ENCODE measurements around the gene ADCY6. TPM values are rescaled to one million over a fixed set of nuclear protein-coding genes. Genes with fewer than 3 reads are reported as not detected.
"Not testable (repeated sequence)": the region's sequence is repeated elsewhere in the genome, so short reads cannot be mapped to it uniquely, and the experiment has no call there.

Gene ADCY6
- total and polyA plus RNA-seq, 8 donors: 12.9 to 53.4 (median 21.6) TPM

- Histone ChIP-seq H3K27ac (no peak overlapping the region), H3K4me1 (no peaks in the 10 kb centered on the region), H3K4me3 (no peak overlapping the region), H3K36me3 (no peaks in the 10 kb centered on the region), H3K27me3 (no peaks in the 10 kb centered on the region), H3K9me3 (no peaks in the 10 kb centered on the region)
- TF ChIP-seq CTCF (IDR thresholded peaks at IDR 0.05): no peak
- intact Hi-C loops (cut with DNase I): no loop called here
- FAIRE-seq (no peak), DNase-seq (no peak), ATAC-seq (no peak)
- WGBS, 2 donors: 68 to 77% methylated on average over 5 of the region's 5 CpGs
Measured at GRCh38 chr12:48728807-48729206, 60.1 kb downstream of the ADCY6 start.

- DNase-seq; FAIRE-seq; H3K4me1 ChIP-seq; ATAC-seq; intact Hi-C loops (cut with DNase I); H3K27me3 ChIP-seq; H3K27ac ChIP-seq; H3K4me3 ChIP-seq; H3K9me3 ChIP-seq; H3K36me3 ChIP-seq: not testable (repeated sequence)
- 81 to 88% methylated on average over 1 of the region's 1 CpG for WGBS, 2 donors
Measured at GRCh38 chr12:48720737-48721136, 68.2 kb downstream of the ADCY6 start.

- H3K36me3 ChIP-seq; H3K27me3 ChIP-seq; H3K9me3 ChIP-seq; intact Hi-C loops (cut with DNase I); DNase-seq; H3K4me1 ChIP-seq; ATAC-seq; H3K27ac ChIP-seq; H3K4me3 ChIP-seq; FAIRE-seq: not testable (repeated sequence)
- 70 to 75% methylated on average over 2 of the region's 2 CpGs for WGBS, 2 donors
Measured at GRCh38 chr12:48720171-48720570, 68.7 kb downstream of the ADCY6 start.

GRCh38 chr12:48719002-48719401 is 69.9 kb downstream of the ADCY6 start:
- H3K4me1 ChIP-seq: peaks cover 12 to 19% (median 17%) of the 10 kb centered on the region in 3 donors
- H3K4me3 ChIP-seq; H3K9me3 ChIP-seq; FAIRE-seq; DNase-seq; H3K27ac ChIP-seq; ATAC-seq; intact Hi-C loops (cut with DNase I); H3K36me3 ChIP-seq; H3K27me3 ChIP-seq: not testable (repeated sequence)
- WGBS, 2 donors: 60 to 63% methylated on average over 4 of the region's 4 CpGs

GRCh38 chr12:48717252-48717695 is 71.6 kb downstream of the ADCY6 start:
- Histone ChIP-seq H3K4me1 (peaks cover 16 to 25% (median 20%) of the 10 kb centered on the region in 3 donors), H3K27ac (peak overlapping the region; percentile 74 to 95 (median 80)), H3K36me3 (no peaks in the 10 kb centered on the region), H3K27me3 (no peaks in the 10 kb centered on the region), H3K4me3 (peak overlapping the region; percentile 35 to 89 (median 67)), H3K9me3 (no peaks in the 10 kb centered on the region)
- intact Hi-C loops (cut with DNase I): no loop called here
- DNase-seq (no peak), ATAC-seq (no peak), FAIRE-seq (no peak)
- WGBS, 2 donors: 11% methylated on average over 21 of the region's 21 CpGs
- TF ChIP-seq CTCF (IDR thresholded peaks at IDR 0.05): no peak

- TF ChIP-seq CTCF (IDR thresholded peaks at IDR 0.05): no peak
- 0 to 1% methylated on average over 61 of the region's 61 CpGs for WGBS, 2 donors
- Histone ChIP-seq H3K27ac (peak within 1 kb of the TSS; percentile 74 to 95 (median 80)), H3K4me1 (peaks cover 16 to 25% (median 20%) of the 10 kb centered on the region in 3 donors), H3K36me3 (no peaks in the 10 kb centered on the region), H3K27me3 (no peaks in the 10 kb centered on the region), H3K9me3 (no peaks in the 10 kb centered on the region), H3K4me3 (peak within 1 kb of the TSS; percentile 35 to 89 (median 67))
- intact Hi-C loops (cut with DNase I): no loop called here
- FAIRE-seq: peak; percentile 95
- peak; percentile 95 to 99 (median 98) for DNase-seq
- ATAC-seq: peak; percentile 94 to 97 (median 96)
Measured at GRCh38 chr12:48716493-48717251, 72.2 kb downstream of the ADCY6 start, which contains the start of gene CCNT1. Gene CCNT1 (minus strand): TSS chr12:48716707. CDS start chr12:48716675, 32 bp downstream.

Small RNAs within 50 kb of the gene (microRNA-seq; reads per million reads assigned to microRNA genes)
- gene MIR4701: 0 to 0.29 reads per million in 2 donors

Other genes with a start within 250 kb of the ADCY6 start
- gene LALBA, start 219.0 kb downstream of the ADCY6 start, total RNA-seq: not detected
- gene LALBA, start 219.0 kb downstream of the ADCY6 start, polyA plus RNA-seq: not detected
- 10 to 100 TPM in 5 of 6 donors, 1 to 10 TPM in 1; 6.2 to 16.5 (median 12.1) TPM for gene KANSL2, start 106.9 kb downstream of the ADCY6 start, total RNA-seq
- 10 to 100 TPM; 12.5 to 24.4 TPM for gene KANSL2, start 106.9 kb downstream of the ADCY6 start, polyA plus RNA-seq
- gene CCNT1, start 72.4 kb downstream of the ADCY6 start, total RNA-seq: 10 to 100 TPM in 5 of 6 donors, 1 to 10 TPM in 1; 7.7 to 21.2 (median 17.2) TPM
- 1 to 10 TPM; 3.7 to 6.4 TPM for gene CCNT1, start 72.4 kb downstream of the ADCY6 start, polyA plus RNA-seq
- gene CACNB3, start 29.4 kb upstream of the ADCY6 start, total RNA-seq: 10 to 100 TPM in 1 of 6 donors, 1 to 10 TPM in 5; 1.3 to 16.3 (median 4.3) TPM
- 1 to 10 TPM; 6.5 to 8.9 TPM for gene CACNB3, start 29.4 kb upstream of the ADCY6 start, polyA plus RNA-seq
- 10 to 100 TPM; 25.9 to 49.3 (median 32.1) TPM for gene DDX23, start 63.1 kb upstream of the ADCY6 start, total RNA-seq
- gene DDX23, start 63.1 kb upstream of the ADCY6 start, polyA plus RNA-seq: 10 to 100 TPM; 32.4 to 55.6 TPM
- gene RND1, start 76.8 kb upstream of the ADCY6 start, total RNA-seq: 1 to 10 TPM in 4 of 6 donors, under 1 TPM in 2; 0.74 to 6.3 (median 1.3) TPM
- gene RND1, start 76.8 kb upstream of the ADCY6 start, polyA plus RNA-seq: 1 to 10 TPM; 2.7 to 4.2 TPM
- gene FKBP11, start 136.4 kb upstream of the ADCY6 start, total RNA-seq: 100 to 1,000 TPM in 4 of 6 donors, 10 to 100 TPM in 2; 70.9 to 144 (median 127) TPM
- gene FKBP11, start 136.4 kb upstream of the ADCY6 start, polyA plus RNA-seq: 100 to 1,000 TPM in 1 of 2 donors, 10 to 100 TPM in 1; 97.3 to 155 TPM
- 10 to 100 TPM; 45.1 to 96.0 (median 61.7) TPM for gene ARF3, start 168.4 kb upstream of the ADCY6 start, total RNA-seq
- gene ARF3, start 168.4 kb upstream of the ADCY6 start, polyA plus RNA-seq: 10 to 100 TPM; 29.5 to 42.1 TPM
- gene WNT10B, start 182.6 kb upstream of the ADCY6 start, total RNA-seq: under 1 TPM in 5 of 6 donors, not detected in 1; 0.08 to 0.31 (median 0.12) TPM
- gene WNT10B, start 182.6 kb upstream of the ADCY6 start, polyA plus RNA-seq: under 1 TPM; 0.34 to 0.59 TPM
- gene WNT1, start 189.2 kb upstream of the ADCY6 start, total RNA-seq: not detected
- not detected for gene WNT1, start 189.2 kb upstream of the ADCY6 start, polyA plus RNA-seq
- under 1 TPM in 3 of 6 donors, not detected in 3; 0.03 to 0.09 (median 0.06) TPM for gene DDN, start 210.3 kb upstream of the ADCY6 start, total RNA-seq
- under 1 TPM; 0.04 to 0.12 TPM for gene DDN, start 210.3 kb upstream of the ADCY6 start, polyA plus RNA-seq
- gene PRKAG1, start 229.7 kb upstream of the ADCY6 start, total RNA-seq: 10 to 100 TPM; 18.2 to 29.8 (median 24.1) TPM
- 10 to 100 TPM; 27.7 to 33.4 TPM for gene PRKAG1, start 229.7 kb upstream of the ADCY6 start, polyA plus RNA-seq

Measured in pancreas (tissue), 10 donors.